Measurements from ENCODE around the gene GPC5. TPM values are rescaled to one million over a fixed set of nuclear protein-coding genes. Genes with fewer than 3 reads are reported as not detected.

GPC5 gene
- total and polyA plus RNA-seq, 9 of the 15 experiments (the other 6 are each of a cell fraction or from before 2014, with no cell fraction given) = 0.18 to 0.27 TPM; not detected in 7

- Histone ChIP-seq H3K9me1 (ENCODE audit: control insufficient read depth, insufficient read depth, low read length) (no peaks in the 10 kb centered on the region), H3K79me2 (ENCODE audit: control insufficient read depth, insufficient read depth, low read length) (no peaks in the 10 kb centered on the region), H3K4me3 (no peak overlapping the region), H3K36me3 (ENCODE audit: control insufficient read depth, insufficient read depth, low read length) (no peaks in the 10 kb centered on the region), H3K9ac (ENCODE audit: insufficient read depth in 1 of 2, low read depth in 2 of 2, low read length in 2 of 2) (no peak overlapping the region), H2AFZ (ENCODE audit: low read depth, low read length) (no peak overlapping the region), H3K27ac (ENCODE audit: extremely low read depth, low read depth, low read length) (no peak overlapping the region), H4K20me1 (replicated peaks; ENCODE audit: control insufficient read depth, insufficient read depth, low read length) (no peaks in the 10 kb centered on the region), H3K4me1 (replicated peaks in 1 of 2; ENCODE audit: control insufficient read depth in 2 of 2, insufficient read depth in 2 of 2, low read length in 2 of 2) (no peaks in the 10 kb centered on the region), H3K27me3 (ENCODE audit: control insufficient read depth in 2 of 2, insufficient read depth in 2 of 2, low read length in 2 of 2) (no peaks in the 10 kb centered on the region), H3K4me2 (ENCODE audit: insufficient read depth, low read length) (no peak overlapping the region), H3K9me3 (replicated peaks; ENCODE audit: control insufficient read depth, insufficient read depth, low read depth, low read length) (no peaks in the 10 kb centered on the region)
- ATAC-seq (peak; percentile 7; the same call in 1 of the 3 replicates), DNase-seq (ENCODE audit: extremely low read depth in 1 of 4, low spot score in 3 of 4) (no peak), FAIRE-seq (no peak)
- in situ Hi-C loops (cut with MboI) (no loop called here), intact Hi-C loops (cut with micrococcal nuclease) (loop anchor here (5.0 kb wide), 1 partner anchor 188 kb away; no protein-coding TSS in a partner anchor)
- 2% methylated on average over 2 of the region's 2 CpGs for WGBS (ENCODE audit: insufficient coverage, low coverage, missing lambda C conversion rate)
- ChIA-PET POLR2A (interaction anchor here (2.0 to 4.5 kb wide), 2 partner anchors 12 to 27 kb away, joined by 5 to 31 read pairs; no protein-coding TSS in a partner anchor), CTCF (ENCODE audit: low intra/inter-chr PET ratio) (interaction anchor here (0.7 to 1.5 kb wide), 2 partner anchors 22 to 338 kb away, joined by 3 to 5 read pairs; no protein-coding TSS in a partner anchor)
- no TSS peak for BruUV-seq (replicated peaks)
- TF ChIP-seq TOE1 (IDR thresholded peaks at IDR 0.05; ENCODE audit: borderline replicate concordance) = no peak
- TF ChIP-seq TOE1 (CRISPR knock-in tag; IDR thresholded peaks at IDR 0.05; ENCODE audit: borderline replicate concordance, low read depth) = no peak
- no peak for TF ChIP-seq ELK3 (CRISPR knock-in tag; IDR thresholded peaks at IDR 0.05)
- TF ChIP-seq YY1 (IDR thresholded peaks at IDR 0.05; ENCODE audit: borderline replicate concordance in 1 of 3, control insufficient read depth in 1 of 3, extremely low read depth in 1 of 3, insufficient read depth in 3 of 3, insufficient read length in 1 of 3, insufficient replicate concordance in 2 of 3, low read depth in 1 of 3, low read length in 2 of 3) = no peak
- TF ChIP-seq OTX1 (CRISPR knock-in tag; IDR thresholded peaks at IDR 0.05) = no peak
- TF ChIP-seq CHCHD3 (CRISPR knock-in tag; IDR thresholded peaks at IDR 0.05) = no peak
- TF ChIP-seq ATF2 (CRISPR knock-in tag; IDR thresholded peaks at IDR 0.05) = no peak
- no peak for TF ChIP-seq RHOXF2B (CRISPR knock-in tag; conservative IDR thresholded peaks at IDR 0.05)
- no peak for TF ChIP-seq MNT (conservative IDR thresholded peaks at IDR 0.05)
- 0 out of 2 replicates have a peak, but pooled peaks have one; percentile 24 for TF ChIP-seq CREB5 (CRISPR knock-in tag; IDR thresholded peaks at IDR 0.05)
- TF ChIP-seq SRSF9 (IDR thresholded peaks at IDR 0.05; ENCODE audit: borderline replicate concordance, low read depth, low read length) = no peak
- TF ChIP-seq BCLAF1 (IDR thresholded peaks at IDR 0.05; ENCODE audit: borderline replicate concordance in 1 of 2, control insufficient read depth in 1 of 2, low read depth in 2 of 2, low read length in 1 of 2) = no peak
These were observed 13.5 kb upstream of the GPC5 start for GRCh38 chr13:91384896-91385295.
